ENCODE data around the gene GOLGA7B.

GOLGA7B gene

DNA sequence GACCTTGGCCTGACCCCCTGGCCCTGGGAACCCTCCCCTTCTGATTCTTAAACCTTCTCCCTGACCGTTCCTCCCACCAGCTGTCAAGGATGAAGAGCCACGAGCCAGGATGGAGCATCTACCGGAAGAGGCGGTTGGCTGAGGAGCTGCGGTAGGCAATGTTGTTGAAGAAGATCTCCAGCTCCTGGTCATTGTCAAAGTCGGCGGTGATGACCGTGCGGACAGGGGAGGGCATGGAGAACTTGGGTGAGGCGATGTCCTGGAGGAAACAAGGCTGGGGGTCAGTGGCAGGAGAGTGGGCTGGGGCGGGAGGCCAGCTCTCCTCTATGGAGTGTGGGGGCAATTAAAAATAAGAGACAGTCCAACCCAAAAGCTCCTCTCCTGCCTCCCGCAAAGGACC is 51.7 kb downstream of the GOLGA7B start:
- TF ChIP-seq, protein P1, sequence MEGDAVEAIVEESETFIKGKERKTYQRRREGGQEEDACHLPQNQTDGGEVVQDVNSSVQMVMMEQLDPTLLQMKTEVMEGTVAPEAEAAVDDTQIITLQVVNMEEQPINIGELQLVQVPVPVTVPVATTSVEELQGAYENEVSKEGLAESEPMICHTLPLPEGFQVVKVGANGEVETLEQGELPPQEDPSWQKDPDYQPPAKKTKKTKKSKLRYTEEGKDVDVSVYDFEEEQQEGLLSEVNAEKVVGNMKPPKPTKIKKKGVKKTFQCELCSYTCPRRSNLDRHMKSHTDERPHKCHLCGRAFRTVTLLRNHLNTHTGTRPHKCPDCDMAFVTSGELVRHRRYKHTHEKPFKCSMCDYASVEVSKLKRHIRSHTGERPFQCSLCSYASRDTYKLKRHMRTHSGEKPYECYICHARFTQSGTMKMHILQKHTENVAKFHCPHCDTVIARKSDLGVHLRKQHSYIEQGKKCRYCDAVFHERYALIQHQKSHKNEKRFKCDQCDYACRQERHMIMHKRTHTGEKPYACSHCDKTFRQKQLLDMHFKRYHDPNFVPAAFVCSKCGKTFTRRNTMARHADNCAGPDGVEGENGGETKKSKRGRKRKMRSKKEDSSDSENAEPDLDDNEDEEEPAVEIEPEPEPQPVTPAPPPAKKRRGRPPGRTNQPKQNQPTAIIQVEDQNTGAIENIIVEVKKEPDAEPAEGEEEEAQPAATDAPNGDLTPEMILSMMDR (IDR thresholded peaks at IDR 0.05; ENCODE audit: borderline replicate concordance, insufficient read depth, low read depth, low read length), result no peak
- no peak overlapping the region for H3K4me3 ChIP-seq (ENCODE audit: low read depth, low read length)

DNA sequence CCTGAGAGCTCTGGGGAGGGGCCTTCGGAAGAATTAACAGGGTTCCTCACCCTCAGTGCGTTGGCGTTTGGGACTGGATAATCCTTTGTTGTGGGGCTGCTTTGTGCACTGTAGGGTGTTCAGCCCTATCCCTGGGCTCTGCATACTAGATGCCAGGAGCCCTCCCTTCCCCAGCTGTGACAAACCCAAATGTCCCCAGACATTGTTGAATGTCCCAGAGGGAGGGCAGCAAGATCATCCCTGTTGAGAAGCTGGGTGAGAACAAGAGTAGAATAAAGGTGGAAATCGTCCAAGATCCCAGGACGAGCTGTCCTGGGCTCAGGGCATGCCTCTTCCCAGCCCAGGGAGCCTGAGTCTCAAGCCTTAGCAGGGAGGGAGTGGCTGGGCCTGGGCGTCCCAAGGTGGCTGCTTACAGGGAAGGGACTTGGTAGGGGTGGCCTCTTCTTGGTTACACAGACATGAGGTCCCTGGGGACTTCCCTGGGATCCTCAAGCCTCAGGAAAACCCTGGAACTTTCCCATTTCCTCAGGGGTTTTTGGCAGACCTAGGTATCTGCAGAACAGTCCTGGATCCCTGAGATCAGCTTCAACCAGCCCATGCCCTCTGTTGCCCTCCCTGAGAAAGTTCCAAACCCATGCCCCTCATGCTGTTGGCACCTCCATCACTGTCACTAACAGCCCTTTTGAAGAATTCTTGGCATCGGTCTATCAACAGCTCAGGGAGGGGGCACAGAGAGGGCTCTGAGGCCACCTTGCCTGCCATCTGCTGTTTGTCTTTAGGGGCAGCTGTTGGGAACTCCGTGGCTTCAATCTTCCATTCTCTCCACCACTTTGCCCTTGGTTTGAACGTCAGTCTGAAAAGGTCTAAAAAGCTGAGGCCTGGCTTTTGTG is 53.7 kb downstream of the GOLGA7B start:
- H3K4me3 ChIP-seq (ENCODE audit: low read depth, low read length), result no peak overlapping the region
- TF ChIP-seq, protein P1 (IDR thresholded peaks at IDR 0.05; ENCODE audit: borderline replicate concordance, insufficient read depth, low read depth, low read length), result no peak

DNA sequence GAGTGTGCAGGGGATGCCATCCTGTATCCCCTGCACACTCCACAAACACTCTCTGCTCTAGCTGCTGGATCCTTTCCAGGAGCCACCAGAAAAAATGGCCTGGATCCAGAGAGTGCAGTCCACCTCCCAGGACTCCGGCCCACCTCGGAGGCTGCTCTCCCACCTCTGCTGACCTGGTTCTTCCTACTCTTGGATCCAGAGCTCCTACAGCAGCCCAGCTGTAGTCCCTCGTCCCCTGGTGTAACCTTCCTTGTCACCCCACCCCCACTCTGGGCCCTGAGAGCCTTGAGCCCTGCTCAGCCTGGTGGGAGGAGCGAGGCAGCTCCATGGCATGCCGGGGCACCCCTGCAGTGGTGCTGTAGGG is 54.4 kb downstream of the GOLGA7B start:
- TF ChIP-seq, protein P1 (IDR thresholded peaks at IDR 0.05; ENCODE audit: borderline replicate concordance, insufficient read depth, low read depth, low read length), result no peak
- H3K4me3 ChIP-seq (ENCODE audit: low read depth, low read length), result no peak overlapping the region

DNA sequence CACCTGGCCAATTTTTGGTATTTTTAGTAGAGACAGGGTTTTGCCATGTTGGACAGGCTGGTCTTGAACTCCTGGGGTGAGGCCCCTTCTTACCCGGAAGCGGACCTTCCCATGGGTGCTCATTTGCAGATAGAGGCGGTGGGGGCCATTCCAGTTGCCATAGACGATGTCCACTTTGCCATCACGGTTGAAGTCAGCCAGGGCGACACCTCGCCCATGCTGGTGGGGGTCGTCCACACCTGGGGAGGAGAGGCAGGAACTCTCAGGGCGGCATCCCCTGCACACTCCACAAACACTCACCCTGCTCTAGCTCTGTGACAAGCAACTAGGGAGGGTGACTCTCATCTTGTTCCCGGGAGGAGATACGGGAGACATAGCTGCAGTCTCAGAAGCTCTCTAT is 54.9 kb downstream of the GOLGA7B start:
- TF ChIP-seq, protein P1 (IDR thresholded peaks at IDR 0.05; ENCODE audit: borderline replicate concordance, insufficient read depth, low read depth, low read length), result no peak

DNA sequence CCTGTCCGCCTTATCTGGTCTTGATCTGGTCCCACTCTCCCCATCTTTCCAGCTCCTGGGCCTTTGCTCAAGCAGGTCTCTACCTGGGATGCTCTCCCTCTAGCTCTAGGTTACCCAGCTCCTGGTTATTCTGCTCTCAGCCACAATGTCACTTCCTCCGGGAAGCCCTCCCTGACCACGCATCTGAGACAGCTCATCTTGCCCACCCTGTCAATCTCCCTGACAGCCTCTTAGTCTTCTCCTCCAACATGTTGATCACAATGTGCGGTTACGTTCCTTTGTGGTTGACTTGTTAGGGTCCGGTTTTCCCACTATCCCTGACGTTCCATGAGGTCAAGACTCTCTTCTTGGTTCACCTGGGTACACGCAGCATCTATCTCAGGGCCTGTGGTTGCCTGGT is 55.6 kb downstream of the GOLGA7B start:
- TF ChIP-seq, protein P1 (IDR thresholded peaks at IDR 0.05; ENCODE audit: borderline replicate concordance, insufficient read depth, low read depth, low read length), result no peak
- H3K4me3 ChIP-seq (ENCODE audit: low read depth, low read length), result no peak overlapping the region

More for the DNA sequence above, 54.9 kb downstream of the GOLGA7B start:
- H3K4me3 ChIP-seq (ENCODE audit: low read depth, low read length), result no peak overlapping the region

DNA sequence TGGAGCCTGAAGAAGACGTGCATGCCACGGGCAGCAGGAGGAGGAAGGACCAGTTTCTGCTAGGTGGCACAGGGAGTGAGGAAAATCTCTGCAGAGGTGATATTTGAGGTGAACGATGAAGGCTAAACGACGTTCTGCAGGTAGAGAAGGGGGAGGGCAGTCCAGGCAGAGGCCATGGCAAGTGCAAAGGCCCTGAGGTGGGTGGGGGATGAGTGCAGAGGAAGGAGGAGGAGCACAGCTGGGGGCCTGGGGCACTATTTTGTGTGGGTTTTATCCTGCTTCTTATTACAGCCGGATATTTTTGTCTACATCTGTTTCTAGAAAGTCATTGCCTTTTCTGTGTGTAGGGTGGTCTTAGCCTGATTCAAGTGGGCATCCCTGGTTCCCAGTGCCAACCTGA is 57.6 kb downstream of the GOLGA7B start:
- no peak overlapping the region for H3K4me3 ChIP-seq (ENCODE audit: low read depth, low read length)
- TF ChIP-seq, protein P1 (IDR thresholded peaks at IDR 0.05; ENCODE audit: borderline replicate concordance, insufficient read depth, low read depth, low read length), result no peak

DNA sequence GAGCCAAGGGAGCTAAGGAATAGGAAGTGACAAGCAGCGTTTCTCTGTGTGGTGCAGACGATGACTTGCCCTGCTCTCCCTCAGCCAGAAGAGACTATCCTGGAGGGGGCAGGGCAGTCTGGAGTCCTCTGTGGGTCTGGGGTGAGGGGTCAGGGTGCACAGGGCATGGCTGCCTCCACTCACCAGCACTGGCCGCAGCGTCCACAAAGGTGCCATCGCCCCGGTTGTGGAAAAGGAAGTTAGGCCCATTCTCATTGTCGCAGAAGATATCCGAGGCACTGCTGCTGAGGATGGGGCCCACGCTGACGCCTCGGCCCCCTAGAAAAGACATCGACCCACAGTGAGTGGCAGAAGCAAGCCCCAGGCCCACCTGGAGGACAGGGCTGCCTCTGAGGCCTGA is 58.2 kb downstream of the GOLGA7B start:
- no peak overlapping the region for H3K4me3 ChIP-seq (ENCODE audit: low read depth, low read length)
- TF ChIP-seq, protein P1 (IDR thresholded peaks at IDR 0.05; ENCODE audit: borderline replicate concordance, insufficient read depth, low read depth, low read length), result no peak

All from GM12875 (cell line).